ENCODE data around the gene ESYT2. TPM values are rescaled to one million over a fixed set of nuclear protein-coding genes. Genes with fewer than 3 reads are reported as not detected.
A peak's percentile ranks its signal among the peaks of the same experiment; 100 is the strongest.

The ESYT2 gene
- total RNA-seq, 1 donor from 2014 or later = 53.1 TPM

DNA sequence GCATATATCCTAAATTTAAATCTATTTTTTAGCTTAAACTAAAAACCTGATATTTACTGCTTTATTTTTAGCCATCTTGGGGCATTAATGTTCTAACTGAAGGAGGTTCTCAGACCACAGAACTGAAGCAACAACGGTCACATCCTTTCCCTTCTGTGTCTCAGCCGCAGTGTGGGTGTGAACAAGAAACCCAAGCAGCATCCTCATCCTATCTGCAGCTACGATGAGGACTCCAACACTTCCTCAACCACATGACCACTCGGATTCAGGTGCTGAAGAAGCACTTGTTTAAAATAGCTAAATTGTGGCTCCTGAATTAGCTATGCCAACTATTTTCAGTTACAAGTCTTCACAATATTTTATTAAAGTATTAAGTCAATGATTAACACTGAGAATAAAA is 5.3 kb downstream of the ESYT2 start:
- DNase-seq (ENCODE audit: low read depth) = no peak
- TF ChIP-seq, protein P1, sequence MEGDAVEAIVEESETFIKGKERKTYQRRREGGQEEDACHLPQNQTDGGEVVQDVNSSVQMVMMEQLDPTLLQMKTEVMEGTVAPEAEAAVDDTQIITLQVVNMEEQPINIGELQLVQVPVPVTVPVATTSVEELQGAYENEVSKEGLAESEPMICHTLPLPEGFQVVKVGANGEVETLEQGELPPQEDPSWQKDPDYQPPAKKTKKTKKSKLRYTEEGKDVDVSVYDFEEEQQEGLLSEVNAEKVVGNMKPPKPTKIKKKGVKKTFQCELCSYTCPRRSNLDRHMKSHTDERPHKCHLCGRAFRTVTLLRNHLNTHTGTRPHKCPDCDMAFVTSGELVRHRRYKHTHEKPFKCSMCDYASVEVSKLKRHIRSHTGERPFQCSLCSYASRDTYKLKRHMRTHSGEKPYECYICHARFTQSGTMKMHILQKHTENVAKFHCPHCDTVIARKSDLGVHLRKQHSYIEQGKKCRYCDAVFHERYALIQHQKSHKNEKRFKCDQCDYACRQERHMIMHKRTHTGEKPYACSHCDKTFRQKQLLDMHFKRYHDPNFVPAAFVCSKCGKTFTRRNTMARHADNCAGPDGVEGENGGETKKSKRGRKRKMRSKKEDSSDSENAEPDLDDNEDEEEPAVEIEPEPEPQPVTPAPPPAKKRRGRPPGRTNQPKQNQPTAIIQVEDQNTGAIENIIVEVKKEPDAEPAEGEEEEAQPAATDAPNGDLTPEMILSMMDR (IDR thresholded peaks at IDR 0.05; ENCODE audit: insufficient read depth, low read length, poor library complexity, severe bottlenecking) = no peak
- Histone ChIP-seq H3K36me3 (ENCODE audit: control insufficient read depth, insufficient read depth, low read length) (no peaks in the 10 kb centered on the region), H3K4me3 (ENCODE audit: low read depth, low read length) (no peak overlapping the region), H3K27me3 (ENCODE audit: control insufficient read depth, insufficient read depth, low read length) (no peaks in the 10 kb centered on the region)

DNA sequence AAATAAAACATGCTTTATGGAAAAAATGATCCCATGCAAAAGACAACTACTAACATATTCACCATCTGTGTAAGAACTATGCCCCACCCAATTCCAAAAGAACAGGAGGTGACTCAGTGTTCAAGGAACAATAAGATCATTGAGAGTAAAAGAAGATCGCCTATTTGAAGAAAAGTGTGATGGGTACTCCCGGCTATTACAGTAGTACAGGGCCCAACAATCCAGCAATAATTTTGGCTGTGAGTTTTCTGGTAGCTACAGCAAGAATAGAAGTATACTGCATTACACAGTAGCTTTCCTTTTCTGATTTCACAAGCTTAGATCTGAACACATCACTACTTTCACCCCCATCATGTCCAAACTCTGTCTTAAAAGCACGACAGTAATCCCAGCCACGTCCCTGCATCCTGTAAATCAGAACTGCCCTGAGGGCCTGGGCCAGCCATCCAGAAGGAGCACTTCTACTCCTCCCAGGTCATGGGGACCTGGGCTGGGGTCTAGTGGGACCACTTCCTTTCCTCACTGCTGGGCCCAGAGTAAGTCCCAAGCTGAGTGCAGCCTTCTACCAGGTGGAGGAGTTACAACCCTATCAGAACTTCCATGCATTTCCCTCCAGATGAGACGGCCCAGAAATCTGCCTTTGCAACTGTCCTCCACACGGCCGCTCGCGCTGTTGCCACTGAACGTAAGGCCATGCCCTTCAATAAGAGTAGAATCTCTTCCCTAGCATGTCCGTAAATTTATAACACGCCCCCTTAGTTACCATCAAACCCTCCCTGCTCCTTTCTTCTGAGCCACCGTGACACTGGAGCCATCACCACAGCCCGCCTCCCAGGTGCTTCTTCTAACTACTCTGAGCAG is 7.9 kb downstream of the ESYT2 start:
- no peak for DNase-seq (ENCODE audit: low read depth)
- no peaks in the 10 kb centered on the region for H3K36me3 ChIP-seq (ENCODE audit: control insufficient read depth, insufficient read depth, low read length)
- H3K27me3 ChIP-seq (ENCODE audit: control insufficient read depth, insufficient read depth, low read length) = no peaks in the 10 kb centered on the region
- H3K4me3 ChIP-seq (ENCODE audit: low read depth, low read length) = no peak overlapping the region
- TF ChIP-seq, protein P1 (IDR thresholded peaks at IDR 0.05; ENCODE audit: insufficient read depth, low read length, poor library complexity, severe bottlenecking) = no peak

DNA sequence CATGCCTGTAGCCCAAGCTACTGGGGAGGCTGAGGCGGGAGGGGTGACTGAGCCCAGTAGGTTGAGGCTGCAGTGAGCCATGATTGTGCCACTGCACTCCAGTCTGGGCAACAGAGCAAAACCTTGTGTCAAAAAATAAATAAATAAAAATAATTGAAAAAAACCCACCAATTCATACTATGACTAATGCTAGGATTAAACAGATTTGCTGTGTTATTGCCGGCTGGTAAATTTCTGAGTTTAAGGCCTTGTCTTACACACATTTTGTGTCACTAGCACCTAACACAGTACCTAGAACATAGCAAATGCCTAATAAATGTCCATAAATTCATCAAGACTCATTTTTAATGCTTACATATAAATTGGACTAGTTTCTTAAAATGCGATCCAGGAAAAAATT is 8.7 kb downstream of the ESYT2 start:
- TF ChIP-seq, protein P1 (IDR thresholded peaks at IDR 0.05; ENCODE audit: insufficient read depth, low read length, poor library complexity, severe bottlenecking) = no peak
- Histone ChIP-seq H3K36me3 (ENCODE audit: control insufficient read depth, insufficient read depth, low read length) (no peaks in the 10 kb centered on the region), H3K4me3 (ENCODE audit: low read depth, low read length) (no peak overlapping the region), H3K27me3 (ENCODE audit: control insufficient read depth, insufficient read depth, low read length) (no peaks in the 10 kb centered on the region)
- DNase-seq (ENCODE audit: low read depth) = no peak

DNA sequence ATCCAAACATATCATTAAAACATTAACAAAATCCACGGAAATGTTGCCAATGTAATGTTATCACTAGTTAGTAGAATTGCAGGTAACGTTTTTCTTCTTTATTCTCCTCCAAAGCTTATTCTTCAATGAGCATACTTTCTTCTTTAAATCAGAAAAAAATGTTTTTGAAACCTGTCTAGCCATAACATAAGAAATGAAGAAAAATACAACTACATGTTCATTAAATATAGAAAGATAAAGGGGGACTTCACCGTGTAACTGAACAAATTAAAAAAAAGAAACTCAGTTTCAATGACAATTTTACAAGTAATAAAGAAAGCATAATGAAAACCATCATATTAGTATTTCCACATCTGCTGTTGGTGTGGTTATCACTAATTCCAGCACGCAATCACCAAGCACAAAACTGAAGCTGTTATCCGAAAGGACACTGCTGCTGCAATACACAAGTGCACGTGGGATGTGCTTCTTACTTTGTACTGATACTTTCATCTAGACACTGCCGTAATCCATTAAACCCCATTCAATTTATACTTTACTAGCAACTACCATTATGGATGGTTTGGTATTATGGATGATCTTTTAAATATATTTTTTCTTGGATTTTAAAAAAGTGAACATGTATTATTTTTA is 9.6 kb downstream of the ESYT2 start:
- no peaks in the 10 kb centered on the region for H3K27me3 ChIP-seq (ENCODE audit: control insufficient read depth, insufficient read depth, low read length)
- H3K4me3 ChIP-seq (ENCODE audit: low read depth, low read length) = no peak overlapping the region
- H3K36me3 ChIP-seq (ENCODE audit: control insufficient read depth, insufficient read depth, low read length) = no peaks in the 10 kb centered on the region
- TF ChIP-seq, protein P1 (IDR thresholded peaks at IDR 0.05; ENCODE audit: insufficient read depth, low read length, poor library complexity, severe bottlenecking) = no peak
- DNase-seq (ENCODE audit: low read depth) = no peak

DNA sequence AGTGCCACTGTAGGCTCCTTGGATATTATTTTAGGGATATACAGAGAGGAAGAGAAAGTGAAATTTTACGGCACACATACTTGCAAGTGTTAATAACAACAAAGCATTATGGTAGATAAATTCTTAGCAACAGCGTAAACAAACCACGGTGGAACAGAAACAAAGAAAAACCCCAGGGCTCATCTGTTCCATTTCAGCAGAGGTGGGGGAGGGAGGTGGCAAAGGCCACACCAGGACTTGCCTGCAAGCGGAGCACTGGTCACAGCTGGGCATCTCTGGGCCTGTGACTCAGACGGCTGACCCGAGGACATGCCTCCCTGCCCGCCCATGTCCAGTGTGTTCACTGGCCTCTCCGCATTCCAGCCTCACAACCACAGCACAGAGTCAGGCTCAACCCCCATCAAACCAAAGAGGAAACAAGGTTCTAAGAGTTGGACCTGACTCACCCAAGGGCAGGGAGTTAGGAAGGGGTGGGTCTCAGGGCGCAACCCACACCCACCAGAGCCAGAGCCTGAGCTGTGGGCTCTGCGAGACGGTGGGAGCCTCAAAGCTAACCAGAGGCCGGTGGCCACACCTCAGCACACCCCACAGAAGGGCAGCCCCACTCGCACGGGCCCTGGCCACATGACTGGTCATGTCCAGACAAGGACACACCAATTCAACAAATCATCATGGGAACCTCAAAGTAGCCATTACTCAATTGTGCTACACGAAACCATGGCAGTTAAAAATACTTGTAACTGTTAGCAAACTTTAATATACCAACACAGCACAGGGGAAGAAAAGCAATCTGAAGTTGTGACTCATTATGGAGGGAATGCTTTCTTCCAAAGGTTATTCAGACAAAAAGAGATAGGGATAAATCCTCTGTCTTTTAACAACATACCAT is 10.7 kb downstream of the ESYT2 start:
- Histone ChIP-seq H3K4me3 (ENCODE audit: low read depth, low read length) (peak overlapping the region; percentile 26), H3K27me3 (ENCODE audit: control insufficient read depth, insufficient read depth, low read length) (no peaks in the 10 kb centered on the region), H3K36me3 (ENCODE audit: control insufficient read depth, insufficient read depth, low read length) (no peaks in the 10 kb centered on the region)
- peak; percentile 99 for DNase-seq (ENCODE audit: low read depth)
- TF ChIP-seq, protein P1 (IDR thresholded peaks at IDR 0.05; ENCODE audit: insufficient read depth, low read length, poor library complexity, severe bottlenecking) = peak; percentile 22
